H1 (cell line): Measurements from ENCODE around the gene AMPH. TPM values are rescaled to one million over a fixed set of nuclear protein-coding genes. Genes with fewer than 3 reads are reported as not detected.

Experiments
- CTCF ChIA-PET: fragments of 300-600 bp; sonication (Branson Sonifier 250); formaldehyde crosslinking; loops from one replicate; lab custom pipeline; 2021; ENCODE audit not compliant: partially characterized antibody; lab: Charles Lee
- POLR2A ChIA-PET: fragments of 300-600 bp; sonication (Branson Sonifier 250); formaldehyde crosslinking; loops from one replicate; lab custom pipeline; 2021; ENCODE audit warnings: inconsistent platforms; ENCODE audit not compliant: partially characterized antibody; lab: Charles Lee
- DNase-seq, 2 experiments: peaks; one replicate each; pipeline versions ENCODE4 v3.0.0 to v3.0.0-alpha.2; 2010 to 2022; ENCODE audit warnings: low spot score in 2 of 2, low read depth in 1 of 2, mixed read lengths in 1 of 2
- FAIRE-seq: peaks from 2 replicates; lab custom pipeline; 2011; peaks lifted over from hg19 to GRCh38; lab: Jason Lieb, UNC
- H2AFZ ChIP-seq: 2 replicates; pipeline ENCODE4 v1.8.1; 2012; ENCODE audit warnings: low read length, inconsistent platforms
- H2AK5ac ChIP-seq: 2 replicates; pipeline ENCODE4 v1.6.1; 2013; ENCODE audit warnings: low read depth, low read length
- H2BK120ac ChIP-seq: replicated peaks from 2 replicates; pipeline ENCODE3; 2013; ENCODE audit warnings: low read depth, low read length, inconsistent platforms
- H2BK12ac ChIP-seq: 2 replicates; pipeline ENCODE4 v1.6.1; 2013; ENCODE audit warnings: low read depth, low read length
- H2BK15ac ChIP-seq: 2 replicates; pipeline ENCODE4 v1.6.1; 2013; ENCODE audit warnings: low read length
- H2BK20ac ChIP-seq: 2 replicates; pipeline ENCODE4 v1.6.1; 2013; ENCODE audit warnings: low read length
- H2BK5ac ChIP-seq: 2 replicates; pipeline ENCODE4 v1.6.1; 2013; ENCODE audit warnings: low read depth, low read length
- H3K14ac ChIP-seq: 2 replicates; pipeline ENCODE4 v1.6.1; 2013; ENCODE audit warnings: inconsistent platforms; ENCODE audit not compliant: insufficient read length
- H3K18ac ChIP-seq: 2 replicates; pipeline ENCODE4 v1.6.1; 2013; ENCODE audit warnings: low read length; ENCODE audit errors: extremely low read depth
- H3K23ac ChIP-seq: 2 replicates; pipeline ENCODE4 v1.6.1; 2013; ENCODE audit warnings: inconsistent platforms; ENCODE audit not compliant: insufficient read length
- H3K23me2 ChIP-seq: 2 replicates; pipeline ENCODE4 v1.6.1; 2013; ENCODE audit warnings: low read depth, low read length
- H3K27ac ChIP-seq: 2 replicates; pipeline ENCODE4 v1.6.1; 2011; ENCODE audit warnings: low read depth, low read length, inconsistent platforms
- H3K27me3 ChIP-seq, 4 experiments: replicated peaks in 1 of 4; 1 replicate in 1 of 4; 2 replicates in 3 of 4; pipeline versions ENCODE4 v1.6.1 to v1.8.1; 2011 to 2013; ENCODE audit warnings: low read length in 3 of 4, mild to moderate bottlenecking in 3 of 4, inconsistent platforms in 2 of 4, mixed read lengths in 2 of 4, moderate library complexity in 1 of 4; ENCODE audit not compliant: control insufficient read depth in 3 of 4, insufficient read depth in 3 of 4; ENCODE audit errors: extremely low read depth in 1 of 4
- H3K36me3 ChIP-seq, 4 experiments: 2 replicates each; pipeline versions ENCODE4 v1.6.1 to v1.8.1; 2011 to 2013; ENCODE audit warnings: mild to moderate bottlenecking in 4 of 4, low read length in 3 of 4, moderate library complexity in 2 of 4, control low read depth in 1 of 4, inconsistent platforms in 1 of 4; ENCODE audit not compliant: insufficient read depth in 4 of 4, control insufficient read depth in 2 of 4
- H3K4ac ChIP-seq: replicated peaks from 2 replicates; pipeline ENCODE3; 2013; ENCODE audit warnings: low read length, low read depth, mixed read lengths, inconsistent platforms; ENCODE audit not compliant: insufficient read length
- H3K4me1 ChIP-seq, 4 experiments: replicated peaks in 1 of 4; 1 replicate in 1 of 4; 2 replicates in 3 of 4; pipeline versions ENCODE4 v1.6.1 to v1.8.1; 2011 to 2013; ENCODE audit warnings: low read length in 3 of 4, inconsistent platforms in 2 of 4, mixed read lengths in 1 of 4; ENCODE audit not compliant: insufficient read depth in 4 of 4, control insufficient read depth in 3 of 4
- H3K4me2 ChIP-seq, 2 experiments: 2 replicates each; pipeline versions ENCODE4 v1.6.1 to v1.8.1; 2011 to 2013; ENCODE audit warnings: low read depth in 2 of 2, low read length in 2 of 2, control low read depth in 1 of 2, inconsistent platforms in 1 of 2, mild to moderate bottlenecking in 1 of 2; ENCODE audit not compliant: insufficient read depth in 1 of 2
- H3K4me3 ChIP-seq, 4 experiments: fragments of 200-600, 300-600 bp in 1 of 4; sonication (generic), shearing (Covaris generic), sonication (Bioruptor Twin) in 1 of 4; 2 replicates each; pipeline versions ENCODE4 v1.5.1 to v1.8.1; 2011 to 2016; ENCODE audit warnings: low read length in 4 of 4, low read depth in 3 of 4, control low read depth in 2 of 4, inconsistent platforms in 2 of 4, mild to moderate bottlenecking in 2 of 4, mixed read lengths in 1 of 4, moderate library complexity in 1 of 4; ENCODE audit not compliant: insufficient read depth in 2 of 4; ENCODE audit errors: extremely low read depth in 1 of 4
- H3K56ac ChIP-seq: replicated peaks from 2 replicates; pipeline ENCODE3; 2013; ENCODE audit warnings: low read depth, mild to moderate bottlenecking, mixed read lengths, low read length, inconsistent platforms; ENCODE audit not compliant: insufficient read length
- H3K79me1 ChIP-seq: 2 replicates; pipeline ENCODE4 v1.6.1; 2013; ENCODE audit warnings: low read depth, low read length, control low read depth
- H3K79me2 ChIP-seq, 2 experiments: 2 replicates each; pipeline versions ENCODE4 v1.6.1 to v1.8.1; 2012 to 2013; ENCODE audit warnings: low read length in 2 of 2, mild to moderate bottlenecking in 2 of 2, inconsistent platforms in 1 of 2; ENCODE audit not compliant: insufficient read depth in 2 of 2, control insufficient read depth in 1 of 2
- H3K9ac ChIP-seq, 4 experiments: replicated peaks in 1 of 4; 1 replicate in 1 of 4; 2 replicates in 3 of 4; pipeline versions ENCODE4 v1.6.1 to v1.8.1; 2011 to 2013; ENCODE audit warnings: low read depth in 3 of 4, low read length in 3 of 4, control low read depth in 2 of 4, mild to moderate bottlenecking in 2 of 4, moderate library complexity in 2 of 4, inconsistent platforms in 1 of 4; ENCODE audit errors: extremely low read depth in 1 of 4
- H3K9me3 ChIP-seq, 2 experiments: 2 replicates each; pipeline versions ENCODE4 v1.6.1 to v1.8.1; 2012 to 2013; ENCODE audit warnings: mild to moderate bottlenecking in 2 of 2, moderate library complexity in 2 of 2, control low read depth in 1 of 2, inconsistent platforms in 1 of 2, low read depth in 1 of 2, low read length in 1 of 2, mixed read lengths in 1 of 2; ENCODE audit not compliant: insufficient read depth in 2 of 2
- H4K20me1 ChIP-seq, 2 experiments: replicated peaks in 1 of 2; 2 replicates each; pipeline versions ENCODE3 to v1.8.1; 2011 to 2013; ENCODE audit warnings: inconsistent platforms in 2 of 2, low read length in 2 of 2, mild to moderate bottlenecking in 1 of 2; ENCODE audit not compliant: insufficient read depth in 2 of 2, control insufficient read depth in 1 of 2
- H4K5ac ChIP-seq: 2 replicates; pipeline ENCODE4 v1.6.1; 2013; ENCODE audit warnings: low read length, low read depth, mixed read lengths, inconsistent platforms; ENCODE audit not compliant: insufficient read length
- H4K8ac ChIP-seq: 2 replicates; pipeline ENCODE4 v1.8.0; 2013; ENCODE audit warnings: mild to moderate bottlenecking, moderate library complexity, low read length, inconsistent platforms; ENCODE audit not compliant: insufficient read depth; ENCODE audit errors: extremely low read depth
- H4K91ac ChIP-seq: replicated peaks from 2 replicates; pipeline ENCODE3; 2013; ENCODE audit warnings: low read length, mixed read lengths, inconsistent platforms; ENCODE audit not compliant: insufficient read length
- TAF1 ChIP-seq: IDR thresholded peaks from 2 replicates; pipeline ENCODE4 v1.6.1; 2011; ENCODE audit warnings: mild to moderate bottlenecking, low read depth, low read length
- WGBS, 2 experiments: shearing (Covaris generic) in 1 of 2; methylation state at CpG; one replicate each; pipeline versions ENCODE4 v1.1.6 to v1.1.7; 2013 to 2015; ENCODE audit warnings: low lambda C conversion rate in 2 of 2, mixed read lengths in 2 of 2, inconsistent platforms in 1 of 2, low coverage in 1 of 2, missing lambda C conversion rate in 1 of 2; ENCODE audit not compliant: insufficient replicate concordance in 2 of 2, insufficient coverage in 1 of 2, insufficient read length in 1 of 2; ENCODE audit errors: extremely low coverage in 1 of 2, missing lambda C conversion rate in 1 of 2; 5-methylcytosine and 5-hydroxymethylcytosine counted together
- polyA plus RNA-seq, 7 experiments: library from polyadenylated mRNA; depleted of rRNA in 3 of 7; stranded (reverse) in 5 of 7; unstranded in 2 of 7; fragments of >200 nt in 5 of 7; fragments of 200-250 nt in 2 of 7; gene quantifications; 1 replicate in 5 of 7; 2 replicates in 1 of 7; 4 replicates in 1 of 7; pipeline versions ENCODE4 v1.2.1 to v1.2.3, GENCODE V29; 2011 to 2013; ENCODE audit warnings: missing spikeins in 2 of 7, mixed read lengths in 2 of 7
- total RNA-seq: library from RNA; stranded (reverse); fragmentation: NEBNext Ultra II Directional; extraction: Animal tissue kit (Norgen Biotek cat#: 25700); gene quantifications from 2 replicates; pipeline ENCODE4 v1.2.1, GENCODE V29; 2021
- TF ChIP-seq, protein P1 (sequence below): IDR thresholded peaks from 2 replicates; pipeline ENCODE4 v1.6.1; 2012; ENCODE audit warnings: low read length, inconsistent platforms

Gene AMPH
- total and polyA plus RNA-seq, 2 of the 8 experiments (the other 6 are each of a cell fraction or from before 2014, with no cell fraction given), result 7.3 to 12.2 TPM

DNA sequence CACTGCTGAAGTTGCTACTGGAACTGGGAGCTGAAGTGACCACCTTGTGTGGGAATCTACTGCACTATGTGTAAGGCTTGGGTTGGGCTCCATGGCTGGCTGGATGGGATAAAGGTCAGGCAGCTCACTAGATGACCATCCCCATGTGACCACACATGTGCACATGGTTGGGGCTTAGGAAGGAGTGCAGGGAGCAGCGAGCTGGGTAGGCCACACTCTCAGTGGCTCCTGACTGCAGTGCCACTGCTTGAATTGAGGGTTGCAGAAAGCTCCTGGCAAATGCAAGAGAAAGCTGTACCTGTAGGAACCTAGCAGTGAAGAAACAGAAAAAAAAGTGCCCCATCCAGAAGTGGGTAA is 47.5 kb upstream of the AMPH start:
- H3K27me3 ChIP-seq, result no peaks in the 10 kb centered on the region
- WGBS, 2 experiments, result 100% methylated on average over 1 of the region's 1 CpG; no CpG with 5 or more reads in 1 of the 2 experiments
- H3K4ac ChIP-seq, result peak overlapping the region; percentile 39
- no peak overlapping the region for H4K91ac ChIP-seq
- POLR2A ChIA-PET, result no interaction called here
- no peak overlapping the region for H2BK120ac ChIP-seq
- peaks cover 0 to 3% (median 0%) of the 10 kb centered on the region in 4 experiments; a peak in 1 of 7 replicates for H3K4me1 ChIP-seq
- no peak overlapping the region for H2AFZ ChIP-seq
- H3K9ac ChIP-seq, result no peak overlapping the region
- H3K14ac ChIP-seq, result no peak overlapping the region
- no peak for TF ChIP-seq TAF1
- TF ChIP-seq, protein P1, sequence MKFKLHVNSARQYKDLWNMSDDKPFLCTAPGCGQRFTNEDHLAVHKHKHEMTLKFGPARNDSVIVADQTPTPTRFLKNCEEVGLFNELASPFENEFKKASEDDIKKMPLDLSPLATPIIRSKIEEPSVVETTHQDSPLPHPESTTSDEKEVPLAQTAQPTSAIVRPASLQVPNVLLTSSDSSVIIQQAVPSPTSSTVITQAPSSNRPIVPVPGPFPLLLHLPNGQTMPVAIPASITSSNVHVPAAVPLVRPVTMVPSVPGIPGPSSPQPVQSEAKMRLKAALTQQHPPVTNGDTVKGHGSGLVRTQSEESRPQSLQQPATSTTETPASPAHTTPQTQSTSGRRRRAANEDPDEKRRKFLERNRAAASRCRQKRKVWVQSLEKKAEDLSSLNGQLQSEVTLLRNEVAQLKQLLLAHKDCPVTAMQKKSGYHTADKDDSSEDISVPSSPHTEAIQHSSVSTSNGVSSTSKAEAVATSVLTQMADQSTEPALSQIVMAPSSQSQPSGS, result no peak
- H3K79me2 ChIP-seq, result no peaks in the 10 kb centered on the region
- no peak overlapping the region for H3K56ac ChIP-seq
- no peak overlapping the region for H2BK15ac ChIP-seq
- no peak overlapping the region for H2BK12ac ChIP-seq
- H2AK5ac ChIP-seq, result no peak overlapping the region
- CTCF ChIA-PET, result interaction anchor here (0.9 to 3.1 kb wide), 10 partner anchors 9 to 268 kb away, joined by 3 to 8 read pairs (median 3); no protein-coding TSS in a partner anchor
- H4K20me1 ChIP-seq, result no peaks in the 10 kb centered on the region
- H4K5ac ChIP-seq, result no peak overlapping the region
- H3K23ac ChIP-seq, result no peak overlapping the region
- peak overlapping the region; percentile 8; the same call in 1 of the 2 replicates for H4K8ac ChIP-seq
- no peak for FAIRE-seq
- H2BK20ac ChIP-seq, result no peak overlapping the region
- H3K27ac ChIP-seq, result no peak overlapping the region
- no peaks in the 10 kb centered on the region for H3K23me2 ChIP-seq
- no peaks in the 10 kb centered on the region for H3K36me3 ChIP-seq
- H3K18ac ChIP-seq, result no peak overlapping the region
- no peak for DNase-seq
- H3K4me2 ChIP-seq, result no peak overlapping the region
- H3K9me3 ChIP-seq, result no peaks in the 10 kb centered on the region
- H3K4me3 ChIP-seq, result no peak overlapping the region
- no peak overlapping the region for H2BK5ac ChIP-seq
- H3K79me1 ChIP-seq, result no peaks in the 10 kb centered on the region
